HG03196 (cell line): Measurements from ENCODE around the gene PPP1R36.

Experiments
- ATAC-seq: cut with Tn5 transposase; IDR thresholded peaks from one replicate; pipeline ENCODE4 v1.9.1; 2021; ENCODE audit not compliant: unreplicated experiment

PPP1R36 gene, protein sequence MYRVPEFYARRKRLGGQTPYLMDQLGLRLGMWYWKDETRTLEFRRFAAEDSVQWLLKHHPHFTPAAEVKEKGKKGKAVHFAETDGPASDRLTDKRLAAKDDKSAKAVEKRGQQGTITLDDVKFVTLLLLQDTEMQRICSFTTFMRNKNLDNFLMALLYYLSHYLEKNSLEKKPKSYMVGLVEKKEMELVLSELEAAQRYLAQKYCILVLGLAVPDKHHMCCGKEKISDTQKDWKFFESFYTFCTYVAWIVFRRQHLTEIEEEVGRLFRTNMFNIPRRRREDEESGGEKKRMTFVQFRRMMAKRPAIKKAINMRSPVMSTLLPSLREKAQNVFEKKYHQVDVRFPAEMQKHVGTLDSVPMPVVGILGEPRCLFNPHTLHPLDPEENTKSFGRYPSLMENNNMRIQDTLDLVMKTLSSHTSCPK

DNA sequence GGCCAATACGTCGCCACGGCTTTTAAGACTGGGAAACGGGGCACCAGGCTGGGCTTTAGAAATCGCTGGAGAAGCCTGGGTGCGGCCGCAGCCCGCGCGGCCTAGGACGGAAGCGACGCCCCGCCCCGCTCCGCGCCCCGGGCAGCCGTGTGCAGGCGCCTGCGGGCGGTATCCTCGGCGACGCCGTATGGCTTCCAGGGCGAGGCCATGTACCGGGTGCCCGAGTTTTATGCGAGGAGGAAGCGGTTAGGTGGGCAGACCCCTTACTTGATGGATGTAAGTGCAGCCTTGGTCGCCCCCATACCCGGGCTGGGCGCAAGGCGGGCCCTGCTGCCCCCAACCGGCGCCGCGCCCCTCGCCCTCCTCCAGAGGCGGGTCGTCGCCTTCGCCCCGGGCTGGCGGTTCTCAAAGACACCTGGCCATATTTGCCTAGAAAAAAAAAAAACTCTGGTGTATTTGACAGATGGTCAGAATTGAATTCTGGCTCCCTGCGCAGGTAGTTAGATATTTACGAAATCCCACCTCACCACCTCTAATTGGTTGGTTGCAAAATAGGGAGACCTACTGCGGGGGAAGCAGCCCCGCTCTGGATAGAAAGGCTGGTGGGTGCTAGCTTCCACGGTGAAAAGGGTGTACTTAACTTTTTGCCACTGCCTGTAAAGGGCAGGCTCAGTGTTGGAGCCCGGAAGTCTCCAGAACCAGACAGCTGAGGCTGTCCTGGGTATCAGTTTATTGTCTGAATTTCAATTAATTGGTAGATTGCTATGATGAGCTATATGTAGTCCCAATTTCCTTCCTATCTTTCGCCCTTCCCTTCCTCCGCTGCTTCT, at the start of gene PPP1R36:
TSS of gene PPP1R36 (plus strand) at position 171 of the 830 bp plus-strand sequence. CDS start at position 208, 37 bp downstream.
- no peak for ATAC-seq

GRCh38 chr14:64500088-64500487, 49.7 kb upstream of the PPP1R36 start:
- no peak for ATAC-seq

- ATAC-seq, result no peak
Observed at GRCh38 chr14:64501411-64502171, 48.2 kb upstream of the PPP1R36 start.

- ATAC-seq, result no peak
Observed at GRCh38 chr14:64502456-64502855, 47.3 kb upstream of the PPP1R36 start.

- no peak for ATAC-seq
Observed at GRCh38 chr14:64502887-64503433, 46.8 kb upstream of the PPP1R36 start.

GRCh38 chr14:64503434-64504309, 46.1 kb upstream of the PPP1R36 start, which contains the start of gene ZBTB25:
ZBTB25 (minus strand) TSS chr14:64503838; CDS start chr14:64490533, 13,305 bp downstream.
- peak; percentile 58 for ATAC-seq

DNA sequence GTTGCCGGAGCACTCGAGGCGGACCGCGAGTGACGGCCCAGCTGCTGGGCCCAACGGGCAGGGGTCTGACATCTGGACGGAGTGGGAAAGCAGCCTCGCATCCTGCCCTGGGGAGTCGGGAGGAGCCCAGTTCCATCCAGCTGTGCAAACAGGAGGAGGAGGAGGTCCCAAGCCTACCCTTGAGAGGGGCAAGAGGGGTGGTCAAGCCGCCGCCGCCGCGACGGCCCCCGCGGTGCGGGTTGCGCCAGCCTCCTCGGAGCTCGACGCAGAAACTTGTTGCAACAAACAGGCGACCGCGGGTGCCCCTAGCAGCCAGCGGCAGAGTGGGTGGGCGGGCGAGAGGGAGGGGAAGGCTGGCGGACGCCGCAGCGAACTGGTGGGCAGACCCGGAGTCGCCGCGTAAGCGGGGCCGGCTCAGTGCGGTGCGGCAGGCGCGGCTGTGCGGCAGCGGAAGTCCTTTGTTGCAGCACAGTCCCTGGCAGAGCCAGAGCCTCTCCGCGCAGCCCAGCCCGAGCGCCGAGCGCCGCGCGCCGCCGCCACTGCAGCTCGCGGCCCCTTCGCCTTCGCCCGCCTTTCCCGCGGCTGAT, 45.4 kb upstream of the PPP1R36 start, which contains the start of gene ZBTB1:
TSS of gene ZBTB1 (plus strand) at position 461 of the 587 bp plus-strand sequence. CDS start 16,735 bp downstream, outside the sequence.
- ATAC-seq, result peak; percentile 22

DNA sequence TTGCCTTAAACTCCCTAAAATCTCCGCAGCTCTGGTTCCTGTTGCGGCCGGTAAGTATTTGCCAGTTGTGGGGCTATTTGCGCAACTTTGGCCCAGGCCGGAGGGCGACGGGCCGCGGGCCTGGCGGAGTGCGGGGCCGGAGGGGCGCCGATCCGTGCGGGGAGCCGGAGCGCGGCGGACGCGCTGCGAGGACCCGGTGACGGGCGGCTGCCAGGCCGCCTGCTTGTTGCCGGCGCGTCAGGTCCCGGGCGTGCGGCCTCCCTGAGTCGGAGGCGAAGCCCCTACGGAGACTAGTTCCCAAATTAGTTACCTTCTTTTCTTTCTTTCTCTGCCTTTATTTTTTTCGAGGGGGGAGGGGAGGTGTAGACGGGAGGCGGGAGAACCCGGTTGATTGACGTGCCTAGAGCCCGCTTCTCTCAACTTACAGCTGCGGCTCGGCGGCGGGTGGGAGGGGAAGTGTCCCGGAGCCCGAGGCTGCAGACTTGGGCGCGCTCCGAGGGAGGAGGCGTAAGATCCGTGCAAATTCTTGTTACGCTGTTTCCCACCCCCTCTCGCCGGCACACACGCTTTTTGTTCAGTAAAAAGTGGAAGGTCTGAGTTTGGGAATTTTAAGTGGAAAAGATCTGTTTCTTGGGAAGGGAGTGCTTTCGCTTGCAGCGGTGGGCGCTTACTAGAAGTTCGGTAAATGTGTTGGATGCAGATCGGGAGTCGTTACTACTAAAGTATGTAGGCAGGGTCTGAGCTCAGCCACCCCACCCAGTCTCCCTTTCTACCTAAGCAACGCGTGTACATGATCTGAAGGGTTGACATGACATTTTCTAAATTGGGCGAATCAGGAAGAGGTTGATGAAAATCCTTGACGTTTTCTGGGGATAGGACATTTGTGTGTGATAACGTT, 44.6 kb upstream of the PPP1R36 start:
- peak; percentile 26 for ATAC-seq

- no peak for ATAC-seq
Observed at GRCh38 chr14:64506721-64507120, 43.0 kb upstream of the PPP1R36 start.

DNA sequence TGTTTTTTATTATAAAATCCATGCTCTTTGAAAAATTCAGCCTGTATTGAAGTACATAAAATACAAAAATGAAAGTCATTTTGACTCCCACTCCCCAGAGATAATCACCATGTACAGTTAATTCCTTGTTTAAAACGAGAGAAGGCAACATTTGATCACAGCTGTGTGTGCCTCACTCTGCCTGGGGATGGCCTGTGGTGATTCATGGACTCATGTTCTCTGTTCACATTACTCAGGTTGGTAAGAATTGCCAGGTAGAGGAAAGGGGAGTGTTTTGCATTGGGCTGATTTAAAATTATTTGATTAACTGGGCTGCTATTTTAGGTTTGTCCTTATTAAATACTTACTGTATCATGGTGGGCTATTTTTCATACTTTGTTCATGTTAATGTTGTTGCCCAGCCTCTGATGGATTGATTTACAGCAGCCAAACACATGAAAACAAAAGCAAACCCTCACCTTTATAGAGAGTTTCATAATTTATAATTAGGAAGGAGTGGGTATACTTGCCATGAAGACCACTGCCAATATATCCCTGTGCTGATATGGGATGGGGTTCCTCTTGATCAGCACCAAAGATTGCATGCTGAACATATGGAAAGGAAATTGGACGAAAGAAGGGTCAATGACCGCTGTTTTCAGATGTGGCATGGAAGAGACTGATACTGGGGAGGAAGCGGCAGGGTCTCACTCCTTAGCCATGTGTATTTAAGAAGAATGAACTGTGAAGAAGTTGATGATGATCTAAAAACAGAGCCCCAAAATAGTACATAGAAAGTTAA, 42.2 kb upstream of the PPP1R36 start:
- no peak for ATAC-seq

DNA sequence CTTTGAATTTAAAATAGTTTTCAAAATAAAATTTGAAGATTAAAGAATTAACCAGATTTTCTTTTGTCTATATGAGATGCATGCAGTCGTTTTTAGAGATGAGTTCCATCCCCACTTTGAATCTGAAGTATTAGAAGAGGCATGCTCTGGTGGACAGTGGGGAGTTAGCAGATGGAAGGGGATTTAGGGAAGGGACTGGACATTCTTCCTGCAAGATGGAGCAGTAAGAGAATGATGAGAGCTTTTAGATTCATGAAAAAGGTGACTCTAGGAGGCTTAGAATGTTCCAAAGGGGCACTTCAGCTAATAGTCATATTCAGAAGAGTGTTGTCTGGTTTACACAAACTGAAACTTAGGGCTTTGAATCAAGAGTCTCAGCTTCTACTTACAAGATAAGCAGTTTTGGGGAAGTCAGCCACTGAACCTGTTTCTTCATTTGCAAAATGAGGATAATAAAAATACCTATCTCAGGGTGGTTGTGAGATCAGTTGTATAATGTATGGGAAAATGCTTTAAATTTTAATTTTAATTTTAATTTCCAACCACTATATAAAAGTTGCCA, 41.5 kb upstream of the PPP1R36 start:
- no peak for ATAC-seq

DNA sequence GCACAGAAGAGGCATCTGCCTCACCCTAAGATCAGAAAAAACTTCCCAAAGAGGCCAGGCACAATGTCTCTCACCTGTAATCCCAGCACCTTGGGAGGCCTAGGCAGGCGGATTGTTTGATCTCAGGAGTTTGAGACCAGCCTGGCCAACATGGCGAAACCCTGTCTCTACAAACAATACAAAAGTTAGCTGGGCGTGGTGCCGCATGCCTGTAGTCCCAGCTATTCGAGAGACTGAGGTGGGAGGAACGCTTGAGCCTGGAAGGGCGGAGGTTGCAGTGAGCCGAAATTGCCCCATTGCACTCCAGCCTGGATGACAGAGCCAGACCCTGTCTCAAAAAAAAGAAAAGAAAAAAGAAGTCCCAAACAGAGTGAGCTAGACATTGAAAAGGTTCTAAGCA, 40.7 kb upstream of the PPP1R36 start:
- no peak for ATAC-seq

DNA sequence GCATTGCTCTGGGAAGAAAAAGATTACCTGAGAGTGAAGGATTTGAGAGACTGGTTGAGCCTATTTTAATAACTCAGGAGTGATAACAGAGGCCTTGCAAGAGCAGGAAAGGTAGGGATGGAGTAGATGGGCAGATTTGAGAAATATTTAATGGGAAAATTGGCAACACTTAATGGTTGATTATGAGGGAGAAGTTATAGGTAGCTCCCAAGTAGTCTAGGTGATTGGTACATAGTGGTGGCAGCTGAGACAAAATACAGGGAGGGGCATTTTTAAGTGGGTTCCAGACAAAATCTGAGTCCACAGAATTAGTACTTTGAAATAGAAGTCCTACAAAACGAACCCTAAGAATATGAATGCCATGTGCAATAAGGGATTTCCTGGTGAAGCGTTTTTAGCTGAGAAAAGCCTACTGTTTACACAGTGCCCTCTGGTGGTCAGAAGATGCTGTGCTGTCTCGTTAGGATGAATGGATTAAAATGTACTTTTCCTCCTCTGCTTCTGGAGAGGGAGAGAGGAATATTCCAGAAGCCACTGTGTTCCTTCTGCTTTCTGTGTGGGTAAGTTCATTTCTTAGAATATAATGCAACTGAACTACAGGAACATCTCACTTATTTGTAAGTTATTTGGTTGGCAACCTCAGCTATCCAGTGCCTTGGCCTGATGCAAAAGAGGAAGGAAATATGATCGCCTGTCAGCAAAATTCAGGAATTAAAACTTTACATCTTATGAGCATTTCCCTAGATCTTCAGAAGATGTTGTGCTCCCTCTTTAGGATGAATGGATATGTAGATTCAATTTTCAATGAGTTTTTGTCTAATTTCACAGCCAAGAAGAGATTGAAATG, 38.7 kb upstream of the PPP1R36 start:
- ATAC-seq, result no peak

DNA sequence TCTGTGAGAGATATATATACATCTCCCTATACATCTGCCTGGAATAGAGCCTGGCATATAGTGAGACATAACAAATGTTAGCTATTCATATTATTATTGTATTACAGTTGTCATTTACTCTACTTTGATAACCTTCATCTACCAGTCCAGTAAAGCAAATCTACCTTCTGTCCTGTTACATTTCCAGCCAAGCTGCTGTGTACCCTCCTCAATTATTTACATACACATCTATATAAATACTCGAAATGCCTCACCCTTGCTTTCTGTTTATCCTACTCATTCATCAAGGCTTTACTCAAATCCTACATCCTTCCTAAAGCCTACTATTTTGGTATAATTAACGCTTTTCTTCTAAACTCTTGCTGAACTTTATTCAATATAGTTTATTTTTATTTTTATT, 36.5 kb upstream of the PPP1R36 start:
- no peak for ATAC-seq

DNA sequence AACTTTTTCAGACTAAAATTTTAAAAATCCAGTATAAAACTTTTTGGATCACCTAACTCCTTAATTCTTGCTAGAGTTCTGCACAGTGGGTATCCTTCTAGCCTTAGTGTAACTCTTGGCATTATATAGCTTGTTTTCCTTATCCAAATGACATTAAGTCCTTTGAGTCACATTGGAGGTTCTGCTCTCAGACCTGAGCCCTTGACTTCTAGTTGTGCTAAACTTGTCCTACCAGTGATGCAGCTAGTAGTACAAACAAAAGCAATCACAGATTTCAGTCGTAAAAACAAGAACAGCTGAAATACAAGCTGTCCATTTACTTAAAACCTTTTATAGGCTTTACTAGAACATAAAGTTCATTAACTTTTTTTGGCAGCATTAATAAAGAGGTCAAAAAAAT, 34.7 kb upstream of the PPP1R36 start:
- no peak for ATAC-seq

DNA sequence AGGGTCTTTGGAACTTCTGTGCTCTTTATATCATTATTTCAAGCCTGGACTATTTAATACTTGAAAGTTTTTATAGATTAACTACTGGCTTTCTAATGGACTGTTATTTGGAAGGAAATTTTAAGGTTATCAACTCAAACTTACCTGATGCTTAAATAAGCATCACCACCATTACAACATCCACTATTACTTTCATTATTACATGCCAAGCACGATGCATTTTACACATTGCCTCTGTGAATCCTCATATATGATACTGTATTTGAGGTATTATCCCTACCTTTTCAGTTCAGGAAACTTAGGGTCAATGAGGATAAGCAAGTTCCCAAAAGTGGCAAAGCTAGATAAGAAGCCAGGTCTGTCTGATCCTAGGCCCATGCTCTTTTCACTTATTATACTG, 32.8 kb upstream of the PPP1R36 start:
- no peak for ATAC-seq
